ENCODE results near the gene RAB44. TPM values are rescaled to one million over a fixed set of nuclear protein-coding genes. Genes with fewer than 3 reads are reported as not detected.

The RAB44 gene
- total RNA-seq, 1 experiment from 2014 or later, result not detected

DNA sequence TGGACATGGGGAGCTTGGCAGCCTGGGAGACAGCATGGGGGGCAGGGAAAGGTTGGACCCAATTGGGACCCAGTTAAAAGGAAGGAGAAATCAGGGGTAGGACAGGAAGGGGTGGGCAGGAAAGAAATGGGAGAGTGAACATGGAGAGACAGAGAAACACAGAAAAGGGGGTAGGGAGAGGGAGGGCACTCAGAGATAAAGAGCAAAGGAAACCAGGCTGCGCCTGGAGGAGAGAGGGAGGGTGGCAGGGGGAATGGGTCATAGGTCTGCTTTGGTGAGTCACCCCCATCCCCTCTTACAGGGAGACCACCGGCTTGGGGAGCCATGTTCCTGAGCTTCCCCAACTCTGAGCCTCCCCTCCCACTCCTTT, 46.7 kb downstream of the RAB44 start:
- H3K4me1 Mint-ChIP-seq, result peaks cover 6 to 7% of the 10 kb centered on the region in 2 experiments
- H3K9me3 Mint-ChIP-seq, result peaks cover 3 to 4% of the 10 kb centered on the region in 2 experiments
- no peak overlapping the region for H3K27ac Mint-ChIP-seq
- H3K4me3 Mint-ChIP-seq, result no peak overlapping the region; a peak in 1 of 5 replicates
- H2AK5ac ChIP-seq (ENCODE audit: insufficient read length, low read length), result no peak overlapping the region
- H3K36me3 Mint-ChIP-seq (ENCODE audit: insufficient read depth in 1 of 3, low read depth in 3 of 3), result 0 out of 7 replicates have a peak, but pooled peaks cover 0 to 3% (median 0%) of the 10 kb centered on the region in 3 experiments
- no peaks in the 10 kb centered on the region for H3K27me3 ChIP-seq (ENCODE audit: insufficient read depth, low read length)
- no peaks in the 10 kb centered on the region for H4K20me1 ChIP-seq (ENCODE audit: control insufficient read depth, insufficient read depth, insufficient read length)
- no peak overlapping the region for H3K4me2 ChIP-seq (ENCODE audit: insufficient read depth, insufficient read length, low read length)
- H2BK12ac ChIP-seq (ENCODE audit: insufficient read length, low read depth, low read length), result no peak overlapping the region
- H3T11ph ChIP-seq (ENCODE audit: low read length), result no peak overlapping the region
- no peaks in the 10 kb centered on the region for H3K27me3 Mint-ChIP-seq (ENCODE audit: low read depth)
- no peak overlapping the region for H3K14ac ChIP-seq (ENCODE audit: insufficient read depth, low read length)
- no peak overlapping the region for H3K56ac ChIP-seq (ENCODE audit: insufficient read length, low read depth, low read length)
- no peaks in the 10 kb centered on the region for H3K79me2 ChIP-seq (ENCODE audit: insufficient read depth, low read length)
- H3K4me1 ChIP-seq (ENCODE audit: insufficient read depth, low read length), result no peaks in the 10 kb centered on the region
- H2BK5ac ChIP-seq (ENCODE audit: insufficient read length, low read length), result no peak overlapping the region
- H3K18ac ChIP-seq (ENCODE audit: insufficient read length, low read depth, low read length), result no peak overlapping the region
- H3K27ac ChIP-seq (ENCODE audit: insufficient read length, low read depth, low read length), result no peak overlapping the region
- H2BK120ac ChIP-seq (ENCODE audit: low read depth, low read length, poor library complexity, severe bottlenecking), result no peak overlapping the region
- no peak overlapping the region for H2BK20ac ChIP-seq (ENCODE audit: low read depth, low read length, poor library complexity, severe bottlenecking)
- no peak overlapping the region for H4K5ac ChIP-seq (ENCODE audit: insufficient read length, low read depth, low read length)
- H3K4ac ChIP-seq (ENCODE audit: low read depth, low read length), result no peak overlapping the region
- no peak overlapping the region for H2AFZ ChIP-seq (ENCODE audit: low read length)
- DNase-seq, result no peak
- no peak overlapping the region for H3K23ac ChIP-seq (ENCODE audit: insufficient read length, low read depth, low read length)
- no peak overlapping the region for H4K8ac ChIP-seq (replicated peaks; ENCODE audit: insufficient read length, low read depth, low read length)
- TF ChIP-seq, protein P1, sequence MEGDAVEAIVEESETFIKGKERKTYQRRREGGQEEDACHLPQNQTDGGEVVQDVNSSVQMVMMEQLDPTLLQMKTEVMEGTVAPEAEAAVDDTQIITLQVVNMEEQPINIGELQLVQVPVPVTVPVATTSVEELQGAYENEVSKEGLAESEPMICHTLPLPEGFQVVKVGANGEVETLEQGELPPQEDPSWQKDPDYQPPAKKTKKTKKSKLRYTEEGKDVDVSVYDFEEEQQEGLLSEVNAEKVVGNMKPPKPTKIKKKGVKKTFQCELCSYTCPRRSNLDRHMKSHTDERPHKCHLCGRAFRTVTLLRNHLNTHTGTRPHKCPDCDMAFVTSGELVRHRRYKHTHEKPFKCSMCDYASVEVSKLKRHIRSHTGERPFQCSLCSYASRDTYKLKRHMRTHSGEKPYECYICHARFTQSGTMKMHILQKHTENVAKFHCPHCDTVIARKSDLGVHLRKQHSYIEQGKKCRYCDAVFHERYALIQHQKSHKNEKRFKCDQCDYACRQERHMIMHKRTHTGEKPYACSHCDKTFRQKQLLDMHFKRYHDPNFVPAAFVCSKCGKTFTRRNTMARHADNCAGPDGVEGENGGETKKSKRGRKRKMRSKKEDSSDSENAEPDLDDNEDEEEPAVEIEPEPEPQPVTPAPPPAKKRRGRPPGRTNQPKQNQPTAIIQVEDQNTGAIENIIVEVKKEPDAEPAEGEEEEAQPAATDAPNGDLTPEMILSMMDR (conservative IDR thresholded peaks at IDR 0.05), result no peak
- no peaks in the 10 kb centered on the region for H3K79me1 ChIP-seq (ENCODE audit: insufficient read depth, low read depth, low read length, poor library complexity, severe bottlenecking)
- no peaks in the 10 kb centered on the region for H3K9me3 ChIP-seq (ENCODE audit: control insufficient read depth, low read depth, low read length)
- no CpG with 5 or more reads among the region's 2 CpGs for WGBS (ENCODE audit: extremely low coverage, insufficient read length, low lambda C conversion rate)
- no peak overlapping the region for H4K91ac ChIP-seq (ENCODE audit: insufficient read length, low read depth, low read length)
- H3K23me2 ChIP-seq (ENCODE audit: insufficient read length, low read depth, low read length, poor library complexity, severe bottlenecking), result no peaks in the 10 kb centered on the region
- no peak overlapping the region for H2BK15ac ChIP-seq (ENCODE audit: low read depth, low read length)
- no peak overlapping the region for H3K9ac ChIP-seq (ENCODE audit: extremely low read depth, insufficient read length, low read length)
